CD8-positive, alpha-beta memory T cell (primary cell): ENCODE measurements around the gene CFHR5. TPM values are rescaled to one million over a fixed set of nuclear protein-coding genes. Genes with fewer than 3 reads are reported as not detected.
"Not testable (repeated sequence)": the region's sequence is repeated elsewhere in the genome, so short reads cannot be mapped to it uniquely, and the experiment has no call there.

Experiments
- CTCF ChIA-PET: fragments of 350-600 bp; sonication (Branson Sonifier 250); formaldehyde crosslinking; loops from one replicate; lab custom pipeline; 2021; ENCODE audit warnings: antibody characterized with exemption; lab: Charles Lee
- POLR2A ChIA-PET: fragments of 350-600 bp; sonication (Branson Sonifier 250); formaldehyde crosslinking; loops from one replicate; lab custom pipeline; 2021; ENCODE audit warnings: antibody characterized with exemption; lab: Charles Lee
- DNase-seq, 5 donors: peaks; one replicate each; pipeline versions ENCODE4 v3.0.0 to v3.0.0-alpha.2; 2020 to 2022; ENCODE audit warnings: mixed read lengths in 1 of 5
- H3K27ac ChIP-seq: one replicate; pipeline ENCODE4 v1.7.0; 2013; ENCODE audit warnings: low read depth, mild to moderate bottlenecking, low read length, moderate library complexity
- H3K27me3 ChIP-seq: 2 replicates; pipeline ENCODE4 v1.7.0; 2013; ENCODE audit warnings: low read length, mild to moderate bottlenecking; ENCODE audit not compliant: insufficient read depth, poor library complexity, severe bottlenecking
- H3K36me3 ChIP-seq: 2 replicates; pipeline ENCODE4 v1.7.0; 2013; ENCODE audit warnings: mild to moderate bottlenecking, low read length, moderate library complexity; ENCODE audit not compliant: insufficient read depth
- H3K4me1 ChIP-seq: 2 replicates; pipeline ENCODE4 v1.7.0; 2013; ENCODE audit warnings: mild to moderate bottlenecking, low read length, moderate library complexity; ENCODE audit not compliant: insufficient read depth
- H3K4me3 ChIP-seq: 2 replicates; pipeline ENCODE4 v1.7.0; 2013; ENCODE audit warnings: mild to moderate bottlenecking, low read length
- H3K9me3 ChIP-seq: 2 replicates; pipeline ENCODE4 v1.7.0; 2013; ENCODE audit warnings: mild to moderate bottlenecking, low read length
- H3K27ac Mint-ChIP-seq, 8 donors: one replicate each; pipeline ENCODE4 v1.8.0; 2020 to 2021; ENCODE audit warnings: mixed read lengths in 8 of 8, mild to moderate bottlenecking in 6 of 8, inconsistent platforms in 3 of 8, moderate library complexity in 3 of 8
- H3K27me3 Mint-ChIP-seq, 2 donors: one replicate each; pipeline ENCODE4 v1.8.0; 2020 to 2021; ENCODE audit warnings: mixed read lengths in 2 of 2, mild to moderate bottlenecking in 1 of 2, moderate library complexity in 1 of 2
- H3K36me3 Mint-ChIP-seq, 3 donors: one replicate each; pipeline ENCODE4 v1.8.0; 2020 to 2021; ENCODE audit warnings: mixed read lengths in 3 of 3, inconsistent platforms in 1 of 3, mild to moderate bottlenecking in 1 of 3
- H3K4me1 Mint-ChIP-seq, 3 donors: one replicate each; pipeline ENCODE4 v1.8.0; 2020 to 2021; ENCODE audit warnings: mixed read lengths in 3 of 3, inconsistent platforms in 1 of 3, mild to moderate bottlenecking in 1 of 3
- H3K4me3 Mint-ChIP-seq, 7 donors: one replicate each; pipeline ENCODE4 v1.8.0; 2020 to 2021; ENCODE audit warnings: mixed read lengths in 7 of 7, mild to moderate bottlenecking in 6 of 7, moderate library complexity in 4 of 7, inconsistent platforms in 2 of 7
- H3K9me3 Mint-ChIP-seq, 5 donors: one replicate each; pipeline ENCODE4 v1.8.0; 2020 to 2022; ENCODE audit warnings: mixed read lengths in 5 of 5, mild to moderate bottlenecking in 3 of 5, moderate library complexity in 2 of 5, inconsistent platforms in 1 of 5
- polyA plus RNA-seq: library from polyadenylated mRNA; unstranded; fragments of 300-500 nt; fragmentation: Illumina TruSeq; gene quantifications from one replicate; pipeline ENCODE4 v1.2.3, GENCODE V29; 2021
- total RNA-seq, 2 experiments: library from RNA; stranded (reverse); gene quantifications; one replicate each; pipeline ENCODE4 v1.2.3, GENCODE V29; 2021

CFHR5 gene
- not detected for total RNA-seq
- not detected for polyA plus RNA-seq

- H3K4me3 ChIP-seq = no peak within 1 kb of the TSS
- Mint-ChIP-seq H3K27me3 (no peaks in the 10 kb centered on the region), H3K4me1 (no peaks in the 10 kb centered on the region), H3K9me3 (peaks cover 0 to 2% (median 0%) of the 10 kb centered on the region in 5 donors), H3K36me3 (no peaks in the 10 kb centered on the region), H3K4me3 (no peak within 1 kb of the TSS), H3K27ac (no peak within 1 kb of the TSS)
- H3K27me3 ChIP-seq = no peaks in the 10 kb centered on the region
- no peaks in the 10 kb centered on the region for H3K4me1 ChIP-seq
- ChIA-PET CTCF (no interaction called here), POLR2A (no interaction called here)
- H3K36me3 ChIP-seq = no peaks in the 10 kb centered on the region
- DNase-seq = no peak
- H3K27ac ChIP-seq = no peak within 1 kb of the TSS
- no peaks in the 10 kb centered on the region for H3K9me3 ChIP-seq
Measured at GRCh38 chr1:196977278-196977677, at the start of gene CFHR5. TSS of gene CFHR5 (plus strand) at chr1:196977556. CDS start at chr1:196977665, 109 bp downstream.

- DNase-seq, H3K27me3 Mint-ChIP-seq, H3K27ac Mint-ChIP-seq, H3K4me1 ChIP-seq, H3K36me3 Mint-ChIP-seq, H3K9me3 ChIP-seq, H3K9me3 Mint-ChIP-seq, POLR2A ChIA-PET, H3K4me3 Mint-ChIP-seq, CTCF ChIA-PET, H3K36me3 ChIP-seq, H3K4me3 ChIP-seq, H3K27ac ChIP-seq, H3K27me3 ChIP-seq, H3K4me1 Mint-ChIP-seq: not testable (repeated sequence)
Measured at GRCh38 chr1:196932853-196933252, 44.5 kb upstream of the CFHR5 start.

GRCh38 chr1:196933531-196934189 is 43.7 kb upstream of the CFHR5 start:
- POLR2A ChIA-PET = no interaction called here
- Histone ChIP-seq H3K27me3 (no peaks in the 10 kb centered on the region), H3K36me3 (no peaks in the 10 kb centered on the region), H3K9me3 (no peaks in the 10 kb centered on the region), H3K4me1 (no peaks in the 10 kb centered on the region), H3K4me3 (no peak overlapping the region), H3K27ac (no peak overlapping the region)
- Mint-ChIP-seq H3K36me3 (no peaks in the 10 kb centered on the region), H3K4me3 (no peak overlapping the region), H3K27ac (no peak overlapping the region), H3K9me3 (peaks cover 0 to 3% (median 0%) of the 10 kb centered on the region in 5 donors), H3K4me1 (no peaks in the 10 kb centered on the region), H3K27me3 (peaks cover 0 to 4% of the 10 kb centered on the region in 2 donors)
- CTCF ChIA-PET = no interaction called here
- DNase-seq = no peak

- H3K36me3 Mint-ChIP-seq, DNase-seq, H3K9me3 ChIP-seq, POLR2A ChIA-PET, H3K27ac Mint-ChIP-seq, H3K4me1 ChIP-seq, H3K27ac ChIP-seq, CTCF ChIA-PET, H3K27me3 Mint-ChIP-seq, H3K36me3 ChIP-seq, H3K4me1 Mint-ChIP-seq, H3K9me3 Mint-ChIP-seq, H3K4me3 Mint-ChIP-seq, H3K27me3 ChIP-seq, H3K4me3 ChIP-seq: not testable (repeated sequence)
Measured at GRCh38 chr1:196941474-196941873, 35.9 kb upstream of the CFHR5 start.

GRCh38 chr1:196943568-196943967 is 33.8 kb upstream of the CFHR5 start, which contains the start of gene CFHR2:
TSS of gene CFHR2 (plus strand) at chr1:196943738. CDS start at chr1:196943881, 143 bp downstream.
- H3K4me3 ChIP-seq, DNase-seq, H3K27me3 ChIP-seq, H3K4me1 Mint-ChIP-seq, H3K9me3 ChIP-seq, H3K9me3 Mint-ChIP-seq, H3K4me3 Mint-ChIP-seq, CTCF ChIA-PET, H3K36me3 Mint-ChIP-seq, H3K27ac Mint-ChIP-seq, H3K27ac ChIP-seq, H3K4me1 ChIP-seq, H3K36me3 ChIP-seq, H3K27me3 Mint-ChIP-seq, POLR2A ChIA-PET: not testable (repeated sequence)

- no peaks in the 10 kb centered on the region for H3K36me3 Mint-ChIP-seq
- Histone ChIP-seq H3K27ac (no peak overlapping the region), H3K4me3 (no peak overlapping the region), H3K9me3 (no peaks in the 10 kb centered on the region), H3K4me1 (no peaks in the 10 kb centered on the region), H3K27me3 (no peaks in the 10 kb centered on the region), H3K36me3 (no peaks in the 10 kb centered on the region)
- H3K4me1 Mint-ChIP-seq = no peaks in the 10 kb centered on the region
- POLR2A ChIA-PET = no interaction called here
- CTCF ChIA-PET = no interaction called here
- no peak overlapping the region for H3K27ac Mint-ChIP-seq
- no peak overlapping the region for H3K4me3 Mint-ChIP-seq
- peaks cover 0 to 2% of the 10 kb centered on the region in 2 donors for H3K27me3 Mint-ChIP-seq
- H3K9me3 Mint-ChIP-seq = peaks cover 0 to 4% (median 0%) of the 10 kb centered on the region in 5 donors
- DNase-seq = no peak
Measured at GRCh38 chr1:196951711-196952394, 25.5 kb upstream of the CFHR5 start.

GRCh38 chr1:196954778-196955177 is 22.6 kb upstream of the CFHR5 start:
- no peaks in the 10 kb centered on the region for H3K9me3 ChIP-seq
- Mint-ChIP-seq H3K4me3 (no peak overlapping the region), H3K36me3 (no peaks in the 10 kb centered on the region), H3K4me1 (no peaks in the 10 kb centered on the region), H3K27ac (no peak overlapping the region), H3K9me3 (peaks cover 0 to 4% (median 0%) of the 10 kb centered on the region in 5 donors), H3K27me3 (no peaks in the 10 kb centered on the region)
- H3K27me3 ChIP-seq = no peaks in the 10 kb centered on the region
- no peaks in the 10 kb centered on the region for H3K36me3 ChIP-seq
- no peak for DNase-seq
- H3K27ac ChIP-seq = no peak overlapping the region
- H3K4me3 ChIP-seq = no peak overlapping the region
- CTCF ChIA-PET = no interaction called here
- no peaks in the 10 kb centered on the region for H3K4me1 ChIP-seq
- POLR2A ChIA-PET = no interaction called here

GRCh38 chr1:196955926-196956325 is 21.4 kb upstream of the CFHR5 start:
- H3K4me3 Mint-ChIP-seq = no peak overlapping the region
- CTCF ChIA-PET = no interaction called here
- POLR2A ChIA-PET = no interaction called here

More at GRCh38 chr1:196955926-196956325, 21.4 kb upstream of the CFHR5 start:
- Mint-ChIP-seq H3K27ac (no peak overlapping the region), H3K36me3 (no peaks in the 10 kb centered on the region), H3K9me3 (peaks cover 0 to 4% (median 0%) of the 10 kb centered on the region in 5 donors), H3K27me3 (no peaks in the 10 kb centered on the region), H3K4me1 (no peaks in the 10 kb centered on the region)
- H3K36me3 ChIP-seq = no peaks in the 10 kb centered on the region
- no peaks in the 10 kb centered on the region for H3K9me3 ChIP-seq
- H3K27ac ChIP-seq = no peak overlapping the region
- no peak overlapping the region for H3K4me3 ChIP-seq
- no peaks in the 10 kb centered on the region for H3K4me1 ChIP-seq
- no peak for DNase-seq
- no peaks in the 10 kb centered on the region for H3K27me3 ChIP-seq
